Calu3 (cell line): ENCODE data around the gene CIB1. TPM values are rescaled to one million over a fixed set of nuclear protein-coding genes. Genes with fewer than 3 reads are reported as not detected.

Source experiments
- BruUV-seq: library from RNA; stranded (reverse); fragments of 400-500 nt; replicated peaks from 2 replicates; lab custom pipeline; 2021; lab: Mats Ljungman, UMichigan
- CTCF ChIA-PET: fragments of 300-600 bp; sonication (Branson Sonifier 250); formaldehyde crosslinking; loops from one replicate; lab custom pipeline; 2022; ENCODE audit warnings: antibody characterized with exemption; lab: Charles Lee
- DNase-seq: peaks from one replicate; pipeline ENCODE4 v3.0.0; 2022
- H3K27ac Mint-ChIP-seq: one replicate; pipeline ENCODE4 v1.8.0; 2022; ENCODE audit warnings: mixed read lengths; ENCODE audit not compliant: unreplicated experiment
- H3K27me3 Mint-ChIP-seq: one replicate; pipeline ENCODE4 v1.8.0; 2022; ENCODE audit warnings: mixed read lengths; ENCODE audit not compliant: unreplicated experiment
- H3K36me3 Mint-ChIP-seq: one replicate; pipeline ENCODE4 v1.8.0; 2022; ENCODE audit warnings: mild to moderate bottlenecking, moderate library complexity, mixed read lengths; ENCODE audit not compliant: insufficient read depth, unreplicated experiment
- H3K4me1 Mint-ChIP-seq: one replicate; pipeline ENCODE4 v1.8.0; 2022; ENCODE audit warnings: mild to moderate bottlenecking, low read depth, mixed read lengths; ENCODE audit not compliant: unreplicated experiment
- H3K4me3 Mint-ChIP-seq: one replicate; pipeline ENCODE4 v1.8.0; 2022; ENCODE audit warnings: mild to moderate bottlenecking, low read depth, moderate library complexity, mixed read lengths; ENCODE audit not compliant: unreplicated experiment
- H3K9me3 Mint-ChIP-seq: one replicate; pipeline ENCODE4 v1.8.0; 2022; ENCODE audit warnings: low read depth, mixed read lengths; ENCODE audit not compliant: unreplicated experiment
- CTCF ChIP-seq: fragments of 200-600 bp; IDR thresholded peaks from one replicate; pipeline ENCODE4 v1.8.0; 2022; ENCODE audit warnings: antibody characterized with exemption; ENCODE audit not compliant: unreplicated experiment
- intact Hi-C: fragments of 100-400 bp; cut with micrococcal nuclease; formaldehyde crosslinking; loops from one replicate; pipeline ENCODE4 v1.10.0; 2022; ENCODE audit not compliant: unreplicated experiment
- total RNA-seq: library from RNA; stranded (reverse); gene quantifications from 2 replicates; pipeline ENCODE4 v1.2.3, GENCODE V29; 2022

The CIB1 gene
- total RNA-seq, 1 experiment from 2014 or later: 82.8 TPM

- H3K27me3 Mint-ChIP-seq: no peaks in the 10 kb centered on the region
- peak overlapping the region; percentile 51 for H3K4me3 Mint-ChIP-seq
- H3K9me3 Mint-ChIP-seq: no peaks in the 10 kb centered on the region
- intact Hi-C loops: loop anchor here (2.0 kb wide), 1 partner anchor 28 kb away; no protein-coding TSS in a partner anchor
- peaks cover 53% of the 10 kb centered on the region for H3K4me1 Mint-ChIP-seq
- DNase-seq: peak; percentile 82
- CTCF ChIA-PET: interaction anchor here (0.9 to 3.3 kb wide), 8 partner anchors 8 to 69 kb away, joined by 3 to 13 read pairs (median 4); partner anchors contain the start of genes CIB1, GDPGP1, SEMA4B and TTLL13
- no peak for TF ChIP-seq CTCF
- peaks cover 63% of the 10 kb centered on the region for H3K36me3 Mint-ChIP-seq
- BruUV-seq: TSS peak; percentile 42
- H3K27ac Mint-ChIP-seq: peak overlapping the region; percentile 88
Measured at GRCh38 chr15:90212221-90213098, 21.3 kb downstream of the CIB1 start.

- CTCF ChIA-PET: interaction anchor here (0.9 to 3.3 kb wide), 6 partner anchors 9 to 68 kb away, joined by 3 to 13 read pairs (median 4); partner anchors contain the start of genes CIB1, GDPGP1, SEMA4B and TTLL13
- intact Hi-C loops: loop anchor here (2.0 kb wide), 1 partner anchor 27 kb away; no protein-coding TSS in a partner anchor
- no peak for TF ChIP-seq CTCF
- H3K4me3 Mint-ChIP-seq: peak overlapping the region; percentile 51
- BruUV-seq: no TSS peak
- H3K27me3 Mint-ChIP-seq: no peaks in the 10 kb centered on the region
- H3K36me3 Mint-ChIP-seq: peaks cover 66% of the 10 kb centered on the region
- H3K9me3 Mint-ChIP-seq: no peaks in the 10 kb centered on the region
- peak; percentile 91 for DNase-seq
- H3K27ac Mint-ChIP-seq: peak overlapping the region; percentile 88
- peaks cover 53% of the 10 kb centered on the region for H3K4me1 Mint-ChIP-seq
Measured at GRCh38 chr15:90211440-90212143, 22.1 kb downstream of the CIB1 start.

- peak overlapping the region; percentile 28 for H3K4me3 Mint-ChIP-seq
- no peak for TF ChIP-seq CTCF
- CTCF ChIA-PET: interaction anchor here (0.9 kb wide), 1 partner anchor 19 kb away, joined by 3 read pairs; no protein-coding TSS in a partner anchor
- H3K27me3 Mint-ChIP-seq: no peaks in the 10 kb centered on the region
- DNase-seq: no peak
- peaks cover 71% of the 10 kb centered on the region for H3K36me3 Mint-ChIP-seq
- H3K9me3 Mint-ChIP-seq: no peaks in the 10 kb centered on the region
- intact Hi-C loops: no loop called here
- BruUV-seq: no TSS peak
- peak overlapping the region; percentile 88 for H3K27ac Mint-ChIP-seq
- H3K4me1 Mint-ChIP-seq: peaks cover 53% of the 10 kb centered on the region
Measured at GRCh38 chr15:90211009-90211408, 22.7 kb downstream of the CIB1 start.

GRCh38 chr15:90210593-90210992 is 23.1 kb downstream of the CIB1 start:
- no peak for DNase-seq
- intact Hi-C loops: no loop called here
- CTCF ChIA-PET: interaction anchor here (0.6 to 1.1 kb wide), 2 partner anchors 9 to 11 kb away, joined by 3 read pairs; no protein-coding TSS in a partner anchor
- H3K4me3 Mint-ChIP-seq: peak overlapping the region; percentile 28
- H3K27me3 Mint-ChIP-seq: no peaks in the 10 kb centered on the region
- peaks cover 53% of the 10 kb centered on the region for H3K4me1 Mint-ChIP-seq
- no peak for TF ChIP-seq CTCF
- no peaks in the 10 kb centered on the region for H3K9me3 Mint-ChIP-seq
- peaks cover 75% of the 10 kb centered on the region for H3K36me3 Mint-ChIP-seq
- peak overlapping the region; percentile 88 for H3K27ac Mint-ChIP-seq
- BruUV-seq: no TSS peak
